GM21723 (cell line): Measurements from ENCODE around the gene C1orf115.
"Not testable (repeated sequence)": the region's sequence is repeated elsewhere in the genome, so short reads cannot be mapped to it uniquely, and the experiment has no call there.

ENCODE experiments used
- ATAC-seq: cut with Tn5 transposase; IDR thresholded peaks from one replicate; pipeline ENCODE4 v1.9.1; 2021; ENCODE audit warnings: mild to moderate bottlenecking, moderate library complexity; ENCODE audit not compliant: unreplicated experiment

Gene C1orf115

DNA sequence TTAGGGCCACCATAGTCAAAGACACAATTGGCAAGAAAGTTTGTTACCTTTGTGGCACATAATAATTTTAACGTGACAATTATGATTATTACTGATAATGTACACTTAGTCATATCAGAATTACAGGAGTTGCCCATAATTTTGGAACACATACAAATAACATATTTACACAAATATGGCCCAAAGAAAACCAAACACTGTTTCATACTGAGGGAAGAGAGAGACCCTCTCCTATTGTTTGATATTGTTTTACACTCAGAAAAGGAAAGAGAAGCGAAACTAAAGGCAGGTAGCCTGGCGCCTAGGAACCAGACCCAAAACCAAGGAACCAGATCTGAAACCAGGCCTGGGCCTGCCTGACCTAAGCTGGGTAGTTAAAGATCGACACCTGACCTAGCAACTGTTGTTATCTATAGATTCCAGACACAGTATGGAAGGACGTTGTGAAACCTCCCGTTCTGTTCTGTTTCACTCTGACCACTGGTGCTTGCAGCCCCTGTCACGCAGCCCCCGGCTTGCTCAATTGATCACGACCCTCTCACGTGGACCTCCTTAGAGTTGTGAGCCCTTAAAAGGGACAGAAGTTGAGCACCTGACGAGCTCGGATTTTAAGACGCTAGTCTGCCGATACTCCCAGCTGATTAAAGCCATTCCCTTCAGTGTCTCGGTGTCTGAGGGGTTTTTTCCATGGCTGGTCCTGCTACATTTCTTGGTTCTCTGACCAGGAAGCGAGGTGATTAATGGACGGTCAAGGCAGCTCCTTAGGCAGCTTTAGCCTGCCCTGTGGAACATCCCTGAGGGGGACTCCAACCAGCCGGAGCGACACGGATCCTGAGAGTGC, 27.9 kb downstream of the C1orf115 start:
- no peak for ATAC-seq

DNA sequence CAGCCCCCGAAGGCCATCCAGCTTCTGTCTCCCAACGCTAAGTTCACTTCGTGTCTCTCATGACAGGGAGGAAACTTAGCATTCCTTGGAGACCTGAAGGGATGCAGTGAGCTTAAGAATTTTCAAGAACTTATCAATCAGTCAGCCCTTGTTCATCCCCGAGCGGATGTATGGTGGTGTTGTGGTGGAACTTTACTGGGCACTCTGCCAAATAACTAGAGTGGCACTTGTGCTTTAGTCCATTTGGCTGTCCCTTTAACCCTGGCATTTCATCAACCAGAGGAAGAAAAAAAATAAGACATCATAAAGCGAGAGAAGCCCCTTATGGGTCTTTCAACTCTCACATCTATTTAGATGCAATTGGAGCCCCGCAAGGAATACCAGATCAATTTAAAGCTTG, 31.1 kb downstream of the C1orf115 start:
- not testable (repeated sequence) for ATAC-seq

DNA sequence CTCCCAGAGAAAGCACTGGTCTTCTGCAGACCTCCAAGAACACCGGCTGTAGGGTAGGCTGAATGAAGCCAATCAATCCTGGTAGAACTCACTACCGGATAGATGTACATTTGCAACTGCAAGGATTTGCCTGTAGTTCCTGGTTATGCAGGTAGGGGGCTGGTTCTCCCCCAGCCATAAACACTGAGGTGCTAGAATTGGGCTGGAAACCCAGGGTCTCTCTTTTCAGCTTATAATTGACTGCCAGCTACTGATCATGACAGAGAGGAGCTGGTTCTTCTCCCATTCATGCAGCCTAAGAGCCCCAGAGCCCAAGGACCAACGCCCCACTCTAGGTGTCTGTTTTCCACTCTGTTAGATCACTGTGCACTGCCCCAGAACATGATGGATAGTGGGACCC, 36.5 kb downstream of the C1orf115 start:
- no peak for ATAC-seq

DNA sequence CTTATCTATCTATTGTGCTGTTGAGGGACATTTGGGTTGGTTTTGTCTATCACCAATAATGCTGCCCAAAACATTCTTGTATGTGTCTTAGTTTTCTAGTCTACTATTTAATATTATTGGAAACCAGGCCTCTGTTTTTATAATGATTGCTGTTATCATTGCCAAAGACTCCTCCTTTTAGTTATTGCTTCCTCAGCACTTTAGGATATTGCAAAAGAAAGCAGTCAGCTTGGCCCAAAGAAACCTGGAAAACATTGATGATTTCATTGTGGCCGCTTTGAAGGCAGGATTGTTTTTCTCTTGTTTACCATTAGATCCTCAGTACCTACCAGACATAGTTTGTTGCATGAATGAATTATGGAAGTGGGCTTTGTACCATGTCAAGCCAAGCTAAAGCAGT, 37.4 kb downstream of the C1orf115 start:
- no peak for ATAC-seq

DNA sequence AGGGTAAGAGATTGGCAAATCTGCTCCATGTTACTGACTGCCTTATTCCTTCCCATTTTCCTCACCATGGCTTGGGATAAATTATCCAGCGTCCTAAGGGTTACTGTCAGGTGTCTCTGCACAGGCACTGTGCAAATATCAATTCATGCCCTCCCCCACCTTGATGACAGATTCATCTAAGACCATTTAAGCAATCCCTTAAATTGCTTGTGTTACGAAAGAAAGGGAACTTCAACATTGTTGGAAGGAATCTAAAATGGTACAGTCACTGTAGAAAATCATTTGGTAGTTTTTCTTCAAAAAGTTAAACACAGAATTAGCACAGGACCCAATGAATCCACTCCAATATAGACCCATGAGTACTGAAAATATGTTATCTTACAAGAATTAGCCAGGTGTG, 40.3 kb downstream of the C1orf115 start:
- ATAC-seq = no peak

DNA sequence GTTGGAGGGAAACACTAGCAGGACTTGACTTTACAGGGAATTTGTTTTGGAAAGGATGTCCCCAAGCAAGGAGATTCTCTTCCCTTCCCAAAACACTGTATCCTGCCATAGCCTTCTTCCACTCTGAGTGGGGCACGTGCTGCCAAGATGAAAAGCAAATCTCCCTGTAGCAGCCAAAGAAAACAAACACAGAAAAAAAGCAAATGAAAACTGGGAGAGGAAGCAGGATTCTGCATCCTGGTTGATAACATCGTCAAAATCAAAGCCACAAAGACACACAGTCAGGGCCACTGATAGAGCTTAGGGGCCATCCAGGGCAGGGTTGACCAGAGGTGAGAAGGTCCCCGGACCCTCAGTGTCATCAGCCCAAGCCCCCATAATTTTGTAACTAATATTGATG, 42.0 kb downstream of the C1orf115 start:
- no peak for ATAC-seq

DNA sequence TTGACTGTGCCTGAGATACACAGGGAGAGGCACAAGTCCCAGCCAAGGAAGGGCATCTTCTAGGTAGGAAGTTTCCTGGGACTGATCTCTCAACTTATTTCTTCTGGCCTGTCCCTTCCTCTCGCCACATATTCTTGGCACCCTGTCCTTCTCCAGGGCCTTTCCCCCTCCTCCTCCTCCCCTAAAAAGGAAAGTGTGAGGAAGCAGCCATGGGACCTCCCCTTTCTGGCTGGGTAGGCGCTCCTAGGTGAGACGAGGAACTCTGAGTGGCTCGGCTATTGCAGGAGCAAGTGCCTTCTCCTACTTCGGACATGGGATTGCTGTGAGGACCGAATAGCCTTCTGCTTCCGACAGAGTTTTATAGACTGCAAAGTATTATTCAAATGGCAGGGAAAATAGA, 42.5 kb downstream of the C1orf115 start:
- peak; percentile 4 for ATAC-seq

DNA sequence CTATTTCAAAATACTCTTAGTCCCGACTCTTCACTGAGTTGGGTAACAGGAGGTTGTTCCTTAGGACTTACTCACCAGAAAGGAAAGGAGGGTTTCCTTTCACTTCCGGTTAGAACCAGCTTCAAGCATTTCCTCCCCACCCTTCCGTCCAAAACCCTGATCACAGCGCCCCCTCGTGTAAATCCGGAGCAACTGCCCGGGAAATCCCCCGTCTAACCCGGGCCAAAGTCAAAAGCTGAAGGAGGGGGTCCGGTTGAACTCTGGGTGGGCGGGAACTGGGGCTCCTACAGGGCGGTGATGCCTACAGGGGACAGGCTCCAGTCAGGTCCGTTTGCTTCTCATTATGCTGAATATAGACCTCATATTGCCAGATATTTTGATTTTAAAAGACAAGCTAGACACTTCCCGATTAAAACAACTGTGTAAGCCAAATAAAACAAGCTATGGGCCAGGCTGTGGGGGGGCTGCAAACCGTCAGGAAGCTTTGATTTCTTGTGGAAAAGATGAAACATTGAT, 43.0 kb downstream of the C1orf115 start:
- peak; percentile 94 for ATAC-seq

DNA sequence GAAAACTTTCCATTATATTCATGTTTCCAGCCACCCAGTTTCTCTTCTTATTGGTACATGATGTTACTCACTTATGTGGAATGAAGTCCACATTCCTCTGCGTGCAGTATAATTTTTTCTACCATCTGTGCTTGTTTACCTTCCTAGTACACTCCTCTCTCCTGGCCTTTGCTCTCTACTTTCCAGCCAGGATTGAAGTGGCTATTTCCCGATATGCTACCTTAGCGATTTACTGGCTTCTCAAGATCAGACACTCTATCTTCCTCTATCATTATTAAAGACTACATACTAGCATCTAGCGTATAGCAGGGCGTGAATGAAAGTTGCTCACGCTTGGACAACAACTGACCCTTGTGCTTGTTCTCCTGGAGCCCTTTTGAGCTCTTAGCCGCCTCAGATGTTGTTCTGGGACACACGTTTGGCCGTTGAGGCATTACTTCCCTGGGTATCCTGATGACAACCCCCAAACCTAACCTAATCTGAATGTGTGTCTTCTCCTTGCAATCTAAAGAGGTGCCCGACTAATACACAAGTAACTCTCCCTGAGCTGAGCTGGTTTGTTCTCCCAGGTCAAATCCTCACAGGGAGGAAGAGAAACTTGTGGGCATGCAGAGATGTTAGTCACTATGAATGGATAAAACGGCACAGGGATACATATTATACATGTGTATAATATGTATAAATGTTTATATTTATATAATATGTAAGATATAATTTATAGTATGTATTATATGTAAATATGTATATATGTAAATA, 44.6 kb downstream of the C1orf115 start:
- no peak for ATAC-seq

DNA sequence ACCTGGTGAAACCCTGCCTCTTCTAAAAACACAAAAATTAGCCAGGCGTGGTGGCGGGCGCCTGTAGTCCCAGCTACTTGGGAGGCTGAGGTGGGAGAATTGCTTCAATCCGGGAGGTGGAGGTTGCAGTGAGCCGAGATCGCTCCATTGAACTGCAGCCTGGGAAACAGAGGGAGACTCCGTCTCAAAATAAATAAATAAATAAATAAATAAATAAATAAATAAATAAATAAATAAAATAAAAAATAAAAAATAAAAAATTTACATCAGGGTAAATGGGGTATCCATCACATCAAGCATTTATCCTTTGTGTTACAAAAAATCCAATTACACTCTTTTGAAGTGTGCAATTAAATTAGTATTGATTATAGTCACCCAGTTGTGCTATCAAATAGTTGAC, 46.1 kb downstream of the C1orf115 start:
- not testable (repeated sequence) for ATAC-seq

DNA sequence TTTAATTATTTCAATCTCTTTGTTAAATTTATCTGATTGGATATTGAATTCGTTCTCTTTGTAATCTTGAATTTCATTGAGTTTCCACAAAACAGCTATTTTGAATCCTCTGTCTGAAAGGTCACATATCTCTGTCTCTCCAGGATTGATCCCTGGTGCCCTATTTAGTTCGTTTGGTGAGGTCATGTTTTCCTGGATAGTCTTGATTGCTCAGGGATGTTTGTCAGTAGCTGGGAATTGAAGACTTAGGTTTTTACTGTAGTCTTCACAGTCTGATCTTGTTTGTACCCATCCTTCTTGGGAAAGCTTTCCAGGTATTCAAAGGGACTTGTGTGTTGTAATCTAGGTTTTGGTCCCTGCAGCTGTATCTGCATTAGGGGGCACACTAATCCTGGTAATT, 51.2 kb downstream of the C1orf115 start:
- ATAC-seq = no peak

DNA sequence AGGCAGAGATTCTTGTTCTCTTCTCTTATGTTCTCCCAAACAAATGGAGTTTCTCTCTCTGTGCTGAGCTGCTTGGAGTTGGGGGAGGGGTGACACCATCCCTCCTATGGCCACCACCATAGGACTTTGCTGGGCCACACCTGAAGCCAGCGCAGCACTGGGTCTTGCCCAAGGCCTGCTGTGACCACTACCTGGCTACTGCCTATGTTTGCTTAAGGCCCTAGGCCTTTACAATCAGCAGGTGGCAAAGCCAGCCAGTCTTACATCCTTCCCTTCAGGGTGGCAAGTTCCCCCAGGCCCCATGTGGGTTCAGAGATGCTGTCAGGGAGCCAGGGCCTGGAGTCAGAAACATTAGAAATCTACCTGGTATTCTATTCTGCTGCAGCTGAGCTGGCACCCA, 51.7 kb downstream of the C1orf115 start:
- ATAC-seq = no peak

DNA sequence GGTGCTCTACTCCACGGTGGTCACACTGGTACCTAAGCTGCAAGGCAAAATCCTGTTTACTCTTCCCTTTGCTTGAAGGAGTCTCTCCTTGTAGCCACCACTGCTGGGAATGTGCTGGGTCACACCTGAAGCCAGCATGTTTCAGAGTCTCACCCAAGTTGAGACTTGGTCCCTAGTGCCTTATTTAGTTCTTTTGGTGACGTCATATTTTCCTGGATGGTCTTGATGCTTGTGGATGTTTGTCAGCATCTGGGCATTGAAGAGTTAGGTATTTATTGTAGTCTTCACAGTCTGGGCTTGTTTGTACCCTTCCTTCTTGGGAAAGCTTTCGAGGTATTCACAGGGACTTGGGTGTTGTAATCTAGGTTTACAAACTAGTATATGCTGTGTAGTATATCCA, 52.4 kb downstream of the C1orf115 start:
- ATAC-seq = no peak

DNA sequence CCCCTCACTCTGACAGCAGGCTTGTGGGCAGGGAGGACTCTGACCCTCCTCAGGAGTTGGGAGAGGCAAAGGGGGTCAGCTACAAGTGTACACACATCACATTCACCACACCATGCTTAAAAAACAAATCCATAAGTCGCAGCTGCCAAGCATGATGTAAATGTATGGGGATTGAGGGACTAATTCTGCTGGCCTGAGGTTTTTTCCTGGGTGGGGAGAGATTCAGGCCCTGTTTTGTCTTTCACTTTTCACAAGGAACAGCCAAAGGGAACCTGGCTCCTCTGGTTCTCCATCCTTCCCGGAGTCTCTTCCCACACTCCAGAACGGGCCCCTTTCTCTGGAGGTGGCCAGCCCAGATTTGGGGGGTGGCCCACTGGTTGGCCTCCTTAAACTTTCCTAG, 56.7 kb downstream of the C1orf115 start:
- no peak for ATAC-seq

DNA sequence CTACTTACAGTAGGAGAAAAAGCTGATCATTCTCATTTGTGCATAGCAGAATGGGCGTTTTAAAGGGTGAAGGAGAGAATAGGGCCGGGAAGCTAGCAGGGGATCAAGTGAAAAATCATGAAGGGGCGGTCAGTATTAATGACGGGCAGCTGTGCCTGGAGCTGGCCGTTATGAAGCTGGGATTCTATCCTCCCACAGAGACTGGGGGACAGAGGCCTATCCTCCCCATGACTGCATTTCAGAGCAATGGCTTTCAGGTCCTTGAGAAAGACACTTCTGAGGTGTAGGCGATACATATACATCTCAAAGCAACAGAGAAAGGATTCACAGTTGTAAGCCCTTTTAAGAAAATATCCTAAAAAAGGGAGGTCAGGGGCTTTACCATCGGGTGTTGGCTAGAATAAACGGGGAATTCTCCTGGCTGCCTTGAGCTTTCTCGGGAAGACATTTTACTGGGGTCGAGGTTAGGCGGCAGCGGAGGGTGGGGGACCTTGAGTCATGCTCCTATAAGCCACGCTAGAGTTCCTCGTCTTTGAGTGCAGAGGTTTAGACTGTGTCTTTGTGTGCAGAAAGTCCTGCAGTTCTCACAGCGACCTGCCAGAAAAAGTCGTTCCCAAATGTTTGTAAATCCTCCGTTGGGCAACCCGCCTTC, 57.4 kb downstream of the C1orf115 start:
- ATAC-seq = no peak

DNA sequence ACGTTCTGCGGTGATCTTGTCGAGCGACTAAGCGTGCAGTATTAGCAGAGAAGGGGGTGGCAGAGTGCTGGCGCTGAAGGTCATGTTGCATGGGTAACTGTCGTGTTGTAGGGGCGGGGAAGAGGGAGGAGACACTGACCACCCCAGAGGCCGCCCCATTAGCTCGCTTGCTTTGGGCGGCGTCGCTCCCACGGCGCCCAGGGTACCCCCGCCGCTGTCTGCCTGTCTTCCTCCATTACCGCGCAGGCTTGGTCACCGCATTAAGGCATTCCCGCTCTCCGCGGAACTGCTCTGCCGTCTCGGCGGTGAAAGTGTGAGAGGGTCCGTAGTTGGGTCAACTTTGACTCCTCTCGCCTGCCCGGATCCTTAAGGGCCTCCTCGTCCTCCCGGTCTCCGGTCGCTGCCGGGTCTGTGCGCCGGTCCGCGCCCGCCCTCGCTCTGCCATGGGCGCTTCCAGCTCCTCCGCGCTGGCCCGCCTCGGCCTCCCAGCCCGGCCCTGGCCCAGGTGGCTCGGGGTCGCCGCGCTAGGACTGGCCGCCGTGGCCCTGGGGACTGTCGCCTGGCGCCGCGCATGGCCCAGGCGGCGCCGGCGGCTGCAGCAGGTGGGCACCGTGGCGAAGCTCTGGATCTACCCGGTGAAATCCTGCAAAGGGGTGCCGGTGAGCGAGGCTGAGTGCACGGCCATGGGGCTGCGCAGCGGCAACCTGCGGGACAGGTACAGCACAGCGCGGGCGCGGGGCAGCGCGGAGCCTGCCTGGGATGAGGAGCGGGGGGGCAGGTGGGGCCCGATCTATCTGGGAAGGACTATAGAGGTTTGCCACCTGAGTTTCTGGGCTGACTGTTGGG, 58.1 kb downstream of the C1orf115 start, which contains the start of gene MTARC2:
Gene MTARC2 (plus strand): TSS at position 234 of the 846 bp plus-strand sequence. CDS start 210 bp downstream, at position 444.
- ATAC-seq = peak; percentile 93
